ENCODE data around the gene GLI1. TPM values are rescaled to one million over a fixed set of nuclear protein-coding genes. Genes with fewer than 3 reads are reported as not detected.

The GLI1 gene
- total RNA-seq, 1 experiment from 2014 or later = 6.4 TPM

Other genes starting within 250 kb of the GLI1 start
- gene NXPH4, start 243.0 kb upstream of the GLI1 start, total RNA-seq (2014; rRNA removed; shearing (Covaris generic)) = 0.49 TPM in 1 of 2 replicates, not detected in the other
- gene SHMT2, start 230.1 kb upstream of the GLI1 start, total RNA-seq (2014; rRNA removed; shearing (Covaris generic)) = 160 and 174 TPM in 2 replicates
- gene STAC3, start 208.6 kb upstream of the GLI1 start, total RNA-seq (2014; rRNA removed; shearing (Covaris generic)) = 0.14 TPM in 1 of 2 replicates, not detected in the other
- 6.3 and 8.9 TPM in 2 replicates for gene R3HDM2, start 28.7 kb upstream of the GLI1 start, total RNA-seq (2014; rRNA removed; shearing (Covaris generic))
- gene INHBC, start 25.0 kb upstream of the GLI1 start, total RNA-seq (2014; rRNA removed; shearing (Covaris generic)) = not detected in 2 replicates
- 0.43 and 0.78 TPM in 2 replicates for gene INHBE, start 4.5 kb upstream of the GLI1 start, total RNA-seq (2014; rRNA removed; shearing (Covaris generic))
- 0.18 TPM in 1 of 2 replicates, not detected in the other for gene ARHGAP9, start 20.1 kb downstream of the GLI1 start, total RNA-seq (2014; rRNA removed; shearing (Covaris generic))
- gene MARS1, start 28.3 kb downstream of the GLI1 start, total RNA-seq (2014; rRNA removed; shearing (Covaris generic)) = 220 and 246 TPM in 2 replicates
- gene DDIT3, start 60.7 kb downstream of the GLI1 start, total RNA-seq (2014; rRNA removed; shearing (Covaris generic)) = 23.7 and 24.6 TPM in 2 replicates
- 1.4 and 2.1 TPM in 2 replicates for gene MBD6, start 63.0 kb downstream of the GLI1 start, total RNA-seq (2014; rRNA removed; shearing (Covaris generic))
- 158 and 162 TPM in 2 replicates for gene DCTN2, start 87.4 kb downstream of the GLI1 start, total RNA-seq (2014; rRNA removed; shearing (Covaris generic))
- gene KIF5A, start 90.3 kb downstream of the GLI1 start, total RNA-seq (2014; rRNA removed; shearing (Covaris generic)) = not detected in 2 replicates
- gene PIP4K2C, start 131.4 kb downstream of the GLI1 start, total RNA-seq (2014; rRNA removed; shearing (Covaris generic)) = 19.4 and 25.2 TPM in 2 replicates
- gene DTX3, start 145.0 kb downstream of the GLI1 start, total RNA-seq (2014; rRNA removed; shearing (Covaris generic)) = 21.9 and 23.0 TPM in 2 replicates
- 4.6 and 5.7 TPM in 2 replicates for gene ARHGEF25, start 151.7 kb downstream of the GLI1 start, total RNA-seq (2014; rRNA removed; shearing (Covaris generic))
- gene B4GALNT1, start 173.4 kb downstream of the GLI1 start, total RNA-seq (2014; rRNA removed; shearing (Covaris generic)) = 12.4 and 19.8 TPM in 2 replicates
- 106 and 134 TPM in 2 replicates for gene OS9, start 234.3 kb downstream of the GLI1 start, total RNA-seq (2014; rRNA removed; shearing (Covaris generic))

Data from G401 (cell line).